GM19395 (cell line): Measurements from ENCODE around the gene TUFT1.
A peak's percentile ranks its signal among the peaks of the same experiment; 100 is the strongest.

Source experiments
- ATAC-seq: cut with Tn5 transposase; IDR thresholded peaks from one replicate; pipeline ENCODE4 v1.9.1; 2021; ENCODE audit warnings: mild to moderate bottlenecking, moderate library complexity; ENCODE audit not compliant: unreplicated experiment

The TUFT1 gene

DNA sequence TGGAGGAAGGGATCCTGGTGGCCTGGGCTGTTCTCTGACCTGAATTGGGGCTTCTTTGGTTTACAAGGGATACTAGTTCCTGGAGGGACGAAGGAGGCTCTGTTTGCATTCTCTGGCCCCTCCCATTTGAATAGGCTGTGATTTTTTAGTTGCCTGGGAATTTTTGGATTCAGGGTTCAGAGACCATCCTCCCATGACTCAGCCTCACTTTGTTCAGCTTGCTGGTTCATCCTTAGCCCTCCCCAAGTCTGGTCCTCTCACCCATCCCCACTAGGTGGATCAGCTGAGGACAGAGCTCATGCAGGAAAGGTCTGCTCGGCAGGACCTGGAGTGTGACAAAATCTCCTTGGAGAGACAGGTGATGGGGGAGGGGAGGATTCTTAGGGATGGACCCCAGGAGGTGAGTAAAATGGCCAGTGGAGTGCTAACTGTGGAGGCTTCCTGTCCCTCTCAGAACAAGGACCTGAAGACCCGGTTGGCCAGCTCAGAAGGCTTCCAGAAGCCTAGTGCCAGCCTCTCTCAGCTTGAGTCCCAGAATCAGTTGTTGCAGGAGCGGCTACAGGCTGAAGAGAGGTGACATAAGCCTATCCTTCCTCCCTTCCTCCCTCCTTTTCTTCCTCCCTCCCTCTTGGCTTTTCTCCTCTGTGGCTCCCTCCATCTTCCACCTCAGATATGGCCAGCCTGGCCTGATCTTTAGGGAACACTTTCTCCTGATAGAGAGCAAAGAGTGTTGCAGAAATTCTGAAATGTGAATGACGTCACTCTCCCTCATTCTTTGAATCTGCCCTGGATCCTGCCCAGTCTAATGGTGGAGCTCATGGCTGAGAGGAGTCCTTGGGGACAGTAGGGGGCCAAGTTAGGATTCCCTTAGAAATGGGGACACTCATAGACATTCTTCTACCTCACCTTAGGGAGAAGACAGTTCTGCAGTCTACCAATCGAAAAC lies 4.5 kb upstream of the TUFT1 start:
- ATAC-seq: no peak

DNA sequence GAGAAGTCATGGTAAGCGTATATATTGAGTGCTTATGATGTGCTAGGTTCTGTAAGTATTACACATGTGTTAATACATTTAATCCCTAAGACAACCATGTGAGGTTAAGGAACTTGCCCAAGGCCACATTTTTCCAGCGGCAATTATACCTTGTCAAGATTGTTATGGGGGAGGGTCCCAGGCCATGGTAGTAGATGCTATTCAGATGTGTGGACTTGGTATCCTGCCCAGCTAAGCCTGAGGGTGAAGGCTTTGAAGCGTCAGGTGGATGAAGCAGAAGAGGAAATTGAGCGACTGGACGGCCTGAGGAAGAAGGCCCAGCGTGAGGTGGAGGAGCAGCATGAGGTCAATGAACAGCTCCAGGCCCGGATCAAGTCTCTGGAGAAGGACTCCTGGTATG lies 3.6 kb upstream of the TUFT1 start:
- no peak for ATAC-seq

DNA sequence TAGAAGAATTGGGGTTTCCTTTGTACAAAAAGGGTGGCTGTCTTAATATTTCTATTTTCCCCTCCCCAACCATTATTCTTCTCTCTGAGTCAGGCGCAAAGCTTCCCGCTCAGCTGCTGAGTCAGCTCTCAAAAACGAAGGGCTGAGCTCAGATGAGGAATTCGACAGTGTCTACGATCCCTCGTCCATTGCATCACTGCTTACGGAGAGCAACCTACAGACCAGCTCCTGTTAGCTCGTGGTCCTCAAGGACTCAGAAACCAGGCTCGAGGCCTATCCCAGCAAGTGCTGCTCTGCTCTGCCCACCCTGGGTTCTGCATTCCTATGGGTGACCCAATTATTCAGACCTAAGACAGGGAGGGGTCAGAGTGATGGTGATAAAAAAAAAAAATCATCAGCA lies 3.0 kb upstream of the TUFT1 start:
- ATAC-seq: no peak

DNA sequence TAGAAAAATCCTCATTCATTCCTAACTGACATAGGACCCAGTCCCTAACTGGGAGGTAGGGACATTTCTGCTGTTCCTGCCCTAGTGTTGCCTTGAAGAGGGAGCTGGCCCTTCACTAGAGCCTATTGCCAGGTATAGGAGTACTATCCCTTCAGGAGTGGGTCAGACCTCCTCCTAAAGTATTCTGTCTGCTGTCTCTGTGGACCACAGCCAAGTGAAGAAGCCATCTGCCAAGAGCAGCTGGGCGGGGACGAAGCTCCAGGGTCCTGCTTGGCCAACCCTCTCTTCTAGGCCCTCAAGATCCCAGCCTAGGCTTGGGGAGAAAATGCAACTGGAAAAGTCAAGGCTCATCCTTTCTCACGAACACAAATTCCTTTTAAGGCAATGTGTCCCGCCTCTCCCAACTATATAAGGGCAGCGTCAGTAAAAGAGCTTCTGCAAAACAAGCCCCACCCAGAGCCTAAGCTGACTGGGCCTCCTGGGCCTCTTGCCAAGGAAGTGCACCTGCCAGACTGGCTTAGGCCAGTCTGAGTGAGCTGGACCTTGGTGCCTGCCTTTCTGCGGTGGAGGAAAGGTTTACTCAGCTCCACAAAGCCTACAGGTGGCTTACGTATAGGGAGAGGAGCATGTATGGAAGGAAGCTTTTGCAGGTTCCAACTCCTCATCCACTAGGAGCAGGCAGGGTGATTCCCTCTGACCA lies 638 bp upstream of the TUFT1 start:
- ATAC-seq: peak; percentile 38

DNA sequence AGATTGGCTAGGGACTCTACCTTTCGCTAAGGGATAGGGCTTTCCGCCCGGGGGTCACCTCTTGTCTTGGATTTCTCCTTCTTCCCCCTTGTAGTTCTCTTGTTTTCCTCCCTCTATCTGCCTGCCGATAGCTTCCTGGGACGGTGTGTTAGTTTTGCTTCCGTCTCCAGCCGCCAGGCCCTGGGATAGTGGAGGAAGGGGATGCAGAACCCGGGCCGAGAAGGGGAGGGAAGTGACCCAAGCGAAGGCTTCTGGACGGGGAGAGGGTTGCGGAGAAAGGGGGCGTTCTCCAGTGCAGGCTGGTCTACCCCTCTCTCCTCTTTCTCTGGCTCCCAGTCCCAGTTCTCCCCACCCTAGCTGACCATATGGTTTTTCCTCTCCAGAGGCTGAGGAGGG lies 871 bp downstream of the TUFT1 start:
- ATAC-seq: no peak

DNA sequence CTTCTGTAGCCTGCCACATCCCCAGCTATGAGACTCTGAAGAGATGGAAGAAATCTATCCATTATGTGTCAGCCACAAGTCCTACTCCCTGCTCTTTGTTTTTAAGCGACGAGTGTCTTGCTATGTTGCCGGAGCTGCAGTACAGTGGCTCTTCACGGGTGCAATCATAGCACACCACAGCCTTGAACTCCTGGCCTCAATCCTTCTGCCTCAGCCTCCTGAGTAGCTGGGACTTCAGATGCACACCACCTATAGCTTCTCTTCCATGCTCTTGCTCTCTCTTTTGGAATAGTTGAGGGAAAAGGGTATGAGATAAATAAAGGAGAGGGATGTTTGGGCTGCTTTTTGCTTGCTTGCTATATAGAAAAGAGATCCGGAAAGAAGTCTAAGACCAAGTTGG lies 1.6 kb downstream of the TUFT1 start:
- ATAC-seq: no peak

DNA sequence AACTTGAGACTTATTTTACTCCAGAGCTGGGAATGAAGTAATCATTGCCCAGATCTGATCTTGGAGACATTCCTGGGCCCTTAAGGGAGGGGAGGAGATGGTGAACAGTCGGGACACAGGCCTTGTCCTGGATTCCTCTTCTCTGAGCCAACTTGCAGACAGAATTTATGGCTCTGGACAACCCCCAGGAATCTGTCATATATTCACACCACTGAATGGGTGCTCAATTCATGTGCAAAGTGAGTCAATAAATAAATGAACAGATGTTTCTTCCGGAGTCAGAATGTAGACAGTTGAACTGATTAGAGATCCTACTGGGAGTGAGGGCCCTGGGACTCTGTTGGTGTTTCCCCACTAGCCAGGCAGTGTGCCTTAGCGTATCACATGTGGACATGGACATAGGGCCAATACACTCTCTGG lies 2.6 kb downstream of the TUFT1 start:
- ATAC-seq: no peak

DNA sequence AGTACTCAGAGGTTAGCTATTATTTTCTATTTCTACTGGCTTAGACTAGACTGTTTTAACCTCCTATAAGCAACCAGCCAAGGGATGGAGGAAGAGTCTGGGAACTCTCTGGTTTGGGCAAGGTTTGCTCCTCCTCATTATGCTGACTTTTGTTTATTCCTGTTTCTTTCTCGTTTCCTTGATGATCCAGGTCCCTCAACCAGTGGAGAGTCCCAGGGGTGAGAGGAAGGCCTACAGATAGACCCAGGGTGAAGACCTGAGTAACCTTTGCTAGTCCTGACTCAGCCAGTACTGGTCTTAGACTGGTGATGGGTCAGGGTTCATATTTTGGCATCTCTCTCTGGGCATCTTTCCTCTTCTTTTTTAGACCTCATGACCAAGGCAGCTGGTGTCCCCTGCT lies 5.4 kb downstream of the TUFT1 start:
- no peak for ATAC-seq

DNA sequence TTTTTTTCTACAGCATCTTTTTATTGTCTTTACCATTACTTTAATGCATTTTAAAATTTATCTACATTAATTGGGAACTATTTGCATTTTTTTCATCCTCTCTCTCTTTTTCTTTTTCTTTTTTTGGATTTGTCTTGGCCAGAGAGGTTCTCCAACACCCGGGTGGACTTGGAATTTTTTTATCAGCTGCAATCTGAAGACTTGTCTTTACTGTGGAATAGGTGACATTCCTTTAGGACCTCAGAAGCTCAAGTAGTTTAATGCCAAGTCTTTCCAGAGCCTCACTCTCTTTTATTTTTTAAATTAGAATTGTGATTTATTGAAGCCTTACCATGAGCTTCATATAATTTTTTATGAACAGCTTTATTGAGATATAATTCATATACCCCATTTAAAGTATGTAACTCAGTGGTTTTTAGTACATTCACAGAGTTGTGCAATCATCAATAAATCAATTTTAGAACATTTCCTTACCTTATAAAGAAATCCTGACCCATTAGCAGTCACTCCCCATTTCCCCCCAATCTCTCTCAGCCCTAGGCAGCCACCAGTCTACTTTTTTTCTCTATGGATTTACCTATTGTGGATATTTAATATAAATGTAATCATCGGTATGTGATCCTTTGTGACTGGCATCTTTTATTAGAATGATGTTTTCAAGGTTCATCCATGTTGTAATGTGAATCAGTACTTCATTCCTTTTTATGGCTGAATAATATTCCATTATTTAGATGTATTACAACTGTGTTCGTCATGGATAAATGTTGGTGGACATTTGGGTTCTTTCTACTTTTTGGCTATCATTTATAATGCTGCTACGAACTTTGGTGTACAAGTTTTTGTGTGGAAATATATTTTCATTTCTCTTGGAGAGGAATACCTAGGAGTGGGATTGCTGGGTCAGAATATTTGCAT lies 6.2 kb downstream of the TUFT1 start:
- no peak for ATAC-seq

DNA sequence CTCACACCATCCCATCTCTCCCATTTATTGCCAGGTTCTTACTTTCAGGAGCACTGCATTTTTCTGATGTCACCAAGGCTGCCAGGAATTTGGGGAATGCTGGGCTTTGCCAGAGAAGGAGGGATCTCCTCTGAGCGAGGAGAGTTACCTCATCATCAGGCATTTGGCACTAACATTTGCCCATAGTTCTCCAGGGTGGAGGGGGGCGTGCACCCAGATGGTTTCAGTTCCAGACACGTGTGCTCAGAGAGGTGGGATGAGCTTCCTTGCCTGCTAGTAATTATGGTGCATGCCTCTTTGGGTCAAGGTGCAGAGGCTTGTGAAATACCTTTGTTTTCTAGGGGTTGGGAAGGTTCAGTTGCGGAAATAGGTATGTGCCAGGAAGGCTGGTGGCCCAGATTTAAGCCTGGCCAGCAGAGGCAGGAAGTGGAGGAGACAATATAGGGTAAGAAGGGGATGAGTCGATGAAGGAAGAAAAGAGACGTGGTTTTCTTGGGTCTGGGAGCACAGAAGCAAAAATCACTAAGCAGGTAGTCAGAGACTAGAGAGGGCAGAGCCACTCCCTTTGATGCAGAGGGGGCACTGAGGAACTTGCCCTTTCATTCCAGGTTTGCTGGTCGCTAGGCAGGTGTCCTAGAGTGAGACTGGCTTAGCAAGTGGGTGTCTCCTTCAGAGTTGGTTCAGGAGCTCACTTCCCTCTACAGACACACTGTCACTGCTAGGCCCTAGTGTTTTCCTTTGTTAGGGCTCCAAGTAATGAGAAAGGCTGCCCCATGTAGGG lies 7.2 kb downstream of the TUFT1 start:
- ATAC-seq: no peak

DNA sequence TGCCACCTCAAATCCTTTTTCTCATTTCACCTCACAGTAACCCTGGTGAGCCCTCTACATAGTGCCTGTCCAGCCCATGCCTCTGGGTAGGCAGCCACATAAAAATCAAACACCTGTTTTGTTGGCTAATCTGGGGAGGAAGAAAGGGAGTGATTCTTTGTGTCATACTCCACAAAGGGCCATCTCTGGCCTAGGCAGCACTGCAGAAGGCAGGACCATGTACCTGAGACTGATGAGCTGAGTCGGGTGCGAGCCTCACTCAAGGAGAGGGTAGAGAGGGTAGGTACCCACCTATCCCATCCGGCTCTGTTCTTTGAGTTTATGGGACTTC lies 7.8 kb downstream of the TUFT1 start:
- ATAC-seq: no peak

DNA sequence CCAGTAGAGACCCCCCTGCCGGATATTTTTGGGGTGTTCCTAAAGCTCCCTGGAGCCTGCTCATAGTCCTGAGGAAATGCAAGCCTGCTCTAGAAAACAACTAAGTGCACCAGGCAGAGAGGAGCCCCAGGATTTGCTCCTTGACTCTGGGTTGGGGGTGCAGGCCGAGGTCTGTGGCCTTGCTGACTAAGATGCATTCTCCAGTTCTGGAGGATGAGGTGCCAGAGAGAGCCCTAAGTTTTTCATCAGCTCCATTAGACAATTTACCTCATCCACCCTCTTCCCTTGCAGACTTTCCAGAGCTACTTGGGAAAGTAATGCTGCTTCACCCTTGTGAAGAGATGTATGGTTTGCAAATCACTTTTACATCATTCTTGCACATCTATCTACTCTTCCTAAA lies 9.1 kb downstream of the TUFT1 start:
- ATAC-seq: no peak

DNA sequence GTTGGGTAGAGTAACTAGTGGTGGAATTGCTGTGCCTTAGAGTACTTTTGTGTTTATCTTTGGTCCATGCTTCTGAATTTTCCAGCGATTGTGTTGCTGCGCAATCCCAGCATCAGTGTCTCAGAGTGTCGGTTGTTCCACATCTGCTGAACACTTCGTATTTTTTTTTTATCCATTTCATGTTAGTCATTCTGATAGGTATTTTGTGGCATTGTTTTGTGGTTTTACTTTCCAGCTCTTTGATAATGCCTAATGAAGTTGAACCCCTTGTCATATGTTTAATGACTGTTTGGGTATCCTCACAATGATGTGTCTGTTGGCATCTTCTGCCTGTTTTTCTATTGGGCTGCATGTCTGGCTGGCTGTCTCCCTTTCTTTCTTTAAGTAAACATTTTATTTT lies 13.6 kb downstream of the TUFT1 start:
- no peak for ATAC-seq

DNA sequence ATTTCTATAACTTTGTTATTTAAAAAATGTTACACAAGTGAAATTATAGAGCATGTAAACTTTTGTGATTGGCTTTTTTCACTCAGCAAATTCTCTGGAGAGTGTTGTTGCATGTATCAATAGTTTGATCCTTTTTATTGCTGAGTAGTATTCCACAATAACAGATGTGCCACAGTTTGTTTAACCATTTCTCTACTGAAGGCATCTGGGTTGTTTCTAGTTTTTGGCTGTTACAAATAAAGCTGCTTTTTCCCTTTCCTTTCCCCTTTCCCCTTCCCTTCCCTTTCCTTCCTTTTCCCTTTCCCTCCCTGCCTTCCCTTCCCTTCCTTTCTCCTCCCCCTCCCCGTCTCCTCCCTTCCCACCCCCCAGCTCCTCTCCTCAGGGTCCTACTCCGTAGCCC lies 15.9 kb downstream of the TUFT1 start:
- no peak for ATAC-seq

DNA sequence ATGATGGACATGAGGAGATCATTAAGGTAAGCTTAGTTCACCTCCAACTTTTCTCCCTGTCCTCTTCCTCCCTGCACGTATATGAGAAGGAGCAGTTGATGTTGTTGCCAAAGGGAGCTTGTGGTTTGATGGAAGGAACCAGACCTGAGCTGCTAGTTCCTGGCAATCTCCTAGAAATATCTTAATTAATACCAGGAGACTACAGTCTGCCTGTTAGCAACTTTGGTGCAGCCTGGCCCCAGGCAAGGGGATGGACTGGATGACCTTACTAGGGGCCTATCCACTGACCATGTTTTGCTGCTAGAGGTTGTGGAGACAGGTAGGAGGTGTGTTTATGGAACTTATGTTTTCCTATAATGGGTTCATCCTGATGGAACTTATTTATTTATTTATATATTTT lies 22.6 kb downstream of the TUFT1 start:
- no peak for ATAC-seq

DNA sequence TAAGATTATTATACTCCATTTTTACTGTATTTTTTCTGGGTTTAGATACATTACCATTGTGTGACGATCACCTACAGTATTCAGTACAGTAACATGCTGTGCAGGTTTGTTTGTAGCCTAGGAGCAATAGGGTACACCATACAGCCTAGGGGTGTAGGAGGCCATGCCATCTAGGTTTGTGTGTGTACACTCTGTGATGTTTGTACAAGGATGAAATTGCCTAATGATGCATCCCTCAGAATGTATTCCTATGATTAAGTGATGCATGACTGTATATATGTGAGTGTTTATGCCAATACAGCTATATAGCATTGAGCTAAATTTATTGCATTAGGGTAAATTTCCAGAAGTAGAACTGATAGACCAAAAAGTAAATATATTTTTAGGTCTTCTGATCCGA lies 23.3 kb downstream of the TUFT1 start:
- no peak for ATAC-seq

DNA sequence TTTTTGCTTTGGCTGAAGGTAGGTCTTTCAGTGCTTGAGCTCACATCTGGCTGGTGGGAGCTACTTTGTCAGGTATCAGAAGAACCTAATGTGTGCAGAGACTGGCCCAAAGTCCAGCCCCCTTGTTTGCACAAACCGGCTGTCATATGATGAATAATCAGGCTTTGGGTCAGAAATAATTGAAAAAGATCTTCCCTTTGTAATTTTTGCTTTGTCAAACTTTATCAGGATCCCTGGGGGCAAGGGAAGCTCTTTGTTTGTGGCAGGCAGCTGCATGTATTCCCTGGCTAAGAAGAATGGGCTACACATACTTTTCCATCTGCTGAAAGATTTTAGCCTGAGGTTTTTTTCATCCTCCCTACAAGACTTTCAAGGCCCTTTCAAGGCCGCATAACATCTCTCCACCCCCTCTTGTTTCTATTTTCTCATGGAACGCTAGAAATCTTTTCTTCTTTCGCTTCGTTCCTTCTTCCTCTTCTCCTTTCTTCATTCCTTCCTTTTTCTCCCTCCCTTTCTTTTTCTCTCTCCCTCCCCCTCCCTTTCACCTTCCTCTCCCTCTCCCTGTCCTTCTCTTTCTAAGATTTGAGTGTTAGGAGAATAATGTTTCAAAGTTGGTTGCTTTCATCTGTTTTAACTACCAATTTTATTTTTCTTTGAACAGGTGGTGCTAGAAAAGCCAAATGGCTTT lies 25.5 kb downstream of the TUFT1 start:
- no peak for ATAC-seq

DNA sequence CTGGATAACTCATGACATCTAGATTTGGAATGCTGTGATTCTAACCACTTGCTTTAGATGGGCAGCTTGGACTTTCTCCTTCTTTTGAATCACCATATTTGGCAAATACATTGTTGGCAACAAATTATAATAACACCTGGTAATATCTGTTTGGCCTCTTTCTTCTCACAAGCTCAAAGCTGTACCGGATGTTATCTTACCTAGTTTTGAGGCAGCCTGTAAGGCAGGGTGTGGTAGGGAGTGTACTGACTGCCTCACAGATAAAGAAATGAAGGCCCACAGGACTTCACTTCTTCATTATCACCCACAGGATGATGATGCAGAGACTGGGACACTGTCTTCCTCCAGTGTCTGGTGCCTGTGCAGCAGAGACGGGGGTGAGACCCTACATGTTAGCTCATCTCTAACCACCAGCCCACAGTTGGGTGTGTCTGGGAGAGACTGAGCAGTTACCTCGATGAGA lies 28.5 kb downstream of the TUFT1 start:
- no peak for ATAC-seq

DNA sequence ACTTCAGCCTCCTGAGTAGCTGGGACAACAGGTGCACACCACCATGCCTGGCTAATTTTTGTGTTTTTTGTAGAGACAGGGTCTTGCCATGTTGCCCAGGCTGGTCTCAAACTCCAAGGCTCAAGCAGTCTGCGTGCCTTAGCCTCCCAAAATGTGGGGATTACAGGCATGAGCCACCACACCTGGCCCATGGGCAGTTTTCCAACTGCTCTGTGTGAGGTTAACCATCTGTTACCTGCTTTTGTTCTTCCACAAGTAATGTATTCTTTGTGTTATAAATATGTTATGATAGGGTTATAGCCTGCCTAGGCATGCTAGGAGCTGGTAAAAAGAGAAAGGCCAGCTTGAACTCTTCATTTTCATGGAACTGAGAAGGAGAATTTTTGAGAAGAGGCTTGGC lies 30.7 kb downstream of the TUFT1 start:
- ATAC-seq: no peak
